ENCODE measurements around the gene RARRES1.

Gene RARRES1

GRCh38 chr3:158763421-158763820 lies 31.2 kb upstream of the RARRES1 start:
- no peak for FAIRE-seq

GRCh38 chr3:158762701-158763100 lies 30.4 kb upstream of the RARRES1 start:
- no peak for FAIRE-seq

- no peak for FAIRE-seq
Observed at GRCh38 chr3:158761350-158761749, 29.1 kb upstream of the RARRES1 start.

- no peak for FAIRE-seq
Observed at GRCh38 chr3:158755421-158755820, 23.2 kb upstream of the RARRES1 start.

GRCh38 chr3:158753854-158754253 lies 21.6 kb upstream of the RARRES1 start:
- FAIRE-seq: no peak

GRCh38 chr3:158751316-158751715 lies 19.1 kb upstream of the RARRES1 start:
- FAIRE-seq: no peak

- no peak for FAIRE-seq
Observed at GRCh38 chr3:158750016-158750415, 17.8 kb upstream of the RARRES1 start.

- no peak for FAIRE-seq
Observed at GRCh38 chr3:158749526-158749925, 17.3 kb upstream of the RARRES1 start.

GRCh38 chr3:158748237-158748828 lies 16.1 kb upstream of the RARRES1 start:
- FAIRE-seq: no peak

- FAIRE-seq: no peak
Observed at GRCh38 chr3:158747417-158747816, 15.2 kb upstream of the RARRES1 start.

GRCh38 chr3:158745551-158745950 lies 13.3 kb upstream of the RARRES1 start:
- FAIRE-seq: no peak

GRCh38 chr3:158744567-158745288 lies 12.5 kb upstream of the RARRES1 start:
- no peak for FAIRE-seq

- no peak for FAIRE-seq
Observed at GRCh38 chr3:158743664-158744566, 11.7 kb upstream of the RARRES1 start.

GRCh38 chr3:158742871-158743663 lies 10.8 kb upstream of the RARRES1 start:
- no peak for FAIRE-seq

- no peak for FAIRE-seq
Observed at GRCh38 chr3:158739661-158740060, 7.4 kb upstream of the RARRES1 start.

- no peak for FAIRE-seq
Observed at GRCh38 chr3:158739078-158739477, 6.8 kb upstream of the RARRES1 start.

GRCh38 chr3:158738653-158739052 lies 6.4 kb upstream of the RARRES1 start:
- FAIRE-seq: no peak

- FAIRE-seq: no peak
Observed at GRCh38 chr3:158737976-158738615, 5.8 kb upstream of the RARRES1 start.

- no peak for FAIRE-seq
Observed at GRCh38 chr3:158737410-158737809, 5.2 kb upstream of the RARRES1 start.

GRCh38 chr3:158735296-158736033 lies 3.2 kb upstream of the RARRES1 start:
- FAIRE-seq: no peak

- no peak for FAIRE-seq
Observed at GRCh38 chr3:158733656-158734055, 1.4 kb upstream of the RARRES1 start.

- no peak for FAIRE-seq
Observed at GRCh38 chr3:158732856-158733200, 571 bp upstream of the RARRES1 start.
